ENCODE data around the gene UNC13C.

DNA sequence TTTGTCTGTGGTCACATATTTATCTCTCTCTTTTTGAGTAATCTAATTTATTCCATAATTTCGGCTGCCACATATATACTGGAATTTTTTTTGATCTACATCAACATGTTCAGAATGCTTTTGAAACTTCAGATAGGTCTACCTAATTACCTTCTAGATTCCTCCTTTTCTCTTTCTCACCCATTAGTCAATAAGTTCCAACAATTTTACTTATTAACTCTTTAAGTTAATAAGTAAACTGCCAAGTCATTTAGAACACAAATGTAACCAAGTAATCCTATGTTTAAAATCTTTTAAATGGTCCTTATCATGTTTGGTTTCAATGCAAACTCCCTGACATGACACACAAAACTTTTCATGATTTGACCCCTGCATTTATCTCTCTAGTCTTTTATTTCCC is 410.5 kb downstream of the UNC13C start:
- TF ChIP-seq CTCF (IDR thresholded peaks at IDR 0.05; ENCODE audit: poor library complexity) (no peak), EZH2phosphoT487 (IDR thresholded peaks at IDR 0.05; ENCODE audit: low read depth, severe bottlenecking, unreplicated experiment) (no peak)
